SK-N-SH (cell line): ENCODE data around the gene MSL1. TPM values are rescaled to one million over a fixed set of nuclear protein-coding genes. Genes with fewer than 3 reads are reported as not detected.

ENCODE experiments used
- CTCF ChIA-PET: fragments of 300-600, 350-600 bp; formaldehyde crosslinking; extraction: SDS; loops from one replicate; lab custom pipeline; 2021; lab: Yijun Ruan, JAX
- POLR2A ChIA-PET: fragments of 350-600 bp; sonication (Branson Sonifier 250); formaldehyde crosslinking; extraction: SDS; loops from one replicate; lab custom pipeline; 2020; ENCODE audit warnings: antibody characterized with exemption, inconsistent platforms; lab: Yijun Ruan, JAX
- DNase-seq: peaks from one replicate; pipeline ENCODE4 v3.0.0; 2012
- H2AFZ ChIP-seq: fragments of 200-600 bp; sonication (generic); 2 replicates; pipeline ENCODE4 v1.8.1; 2016; ENCODE audit warnings: antibody characterized with exemption, mild to moderate bottlenecking, low read depth
- H3F3A ChIP-seq: fragments of 200-600 bp; sonication (generic); replicated peaks from 2 replicates; pipeline ENCODE3; 2016; ENCODE audit warnings: antibody characterized with exemption, mild to moderate bottlenecking; ENCODE audit not compliant: insufficient read depth
- H3K27ac ChIP-seq, 2 experiments: fragments of 200-500 bp in 1 of 2; fragments of 200-600 bp in 1 of 2; sonication (Bioruptor generic) in 1 of 2; sonication (generic), shearing (Covaris generic) in 1 of 2; 2 replicates each; pipeline versions ENCODE4 v1.5.1 to v1.6.1; 2014 to 2016; ENCODE audit warnings: low read depth in 2 of 2, inconsistent platforms in 1 of 2, low read length in 1 of 2, mild to moderate bottlenecking in 1 of 2, mixed read lengths in 1 of 2
- H3K27me3 ChIP-seq: fragments of 200-600 bp; sonication (generic), shearing (Covaris generic); 2 replicates; pipeline ENCODE4 v1.6.1; 2016; ENCODE audit warnings: mixed run types; ENCODE audit not compliant: insufficient read depth
- H3K36me3 ChIP-seq, 2 experiments: fragments of 200-500 bp in 1 of 2; fragments of 200-600 bp in 1 of 2; sonication (Bioruptor generic) in 1 of 2; sonication (generic) in 1 of 2; replicated peaks in 1 of 2; 2 replicates each; pipeline versions ENCODE3 to v1.5.1; 2014 to 2016; ENCODE audit warnings: low read length in 1 of 2, mild to moderate bottlenecking in 1 of 2; ENCODE audit not compliant: insufficient read depth in 2 of 2, control insufficient read depth in 1 of 2
- H3K4me1 ChIP-seq, 2 experiments: fragments of 200-500 bp in 1 of 2; fragments of 200-600 bp in 1 of 2; sonication (Bioruptor generic) in 1 of 2; sonication (generic), shearing (Covaris generic) in 1 of 2; 2 replicates each; pipeline versions ENCODE4 v1.5.1 to v1.6.1; 2014 to 2016; ENCODE audit warnings: low read depth in 1 of 2, low read length in 1 of 2, mixed run types in 1 of 2; ENCODE audit not compliant: insufficient read depth in 2 of 2, control insufficient read depth in 1 of 2
- H3K4me2 ChIP-seq: fragments of 200-600 bp; sonication (generic), shearing (Covaris generic); 2 replicates; pipeline ENCODE4 v1.6.1; 2017; ENCODE audit warnings: mixed run types
- H3K4me3 ChIP-seq, 2 experiments: fragments of 200-500 bp in 1 of 2; fragments of 200-600 bp in 1 of 2; sonication (Bioruptor generic) in 1 of 2; sonication (generic), shearing (Covaris generic) in 1 of 2; 2 replicates each; pipeline versions ENCODE4 v1.5.1 to v1.8.1; 2014 to 2016; ENCODE audit warnings: low read depth in 2 of 2, inconsistent platforms in 1 of 2, low read length in 1 of 2, mild to moderate bottlenecking in 1 of 2, mixed read lengths in 1 of 2, moderate library complexity in 1 of 2
- H3K79me2 ChIP-seq: fragments of 200-600 bp; sonication (generic); 2 replicates; pipeline ENCODE4 v1.8.1; 2017; ENCODE audit warnings: mild to moderate bottlenecking; ENCODE audit not compliant: insufficient read depth
- H3K9ac ChIP-seq: fragments of 200-600 bp; sonication (generic); 2 replicates; pipeline ENCODE4 v1.6.1; 2017; ENCODE audit warnings: mixed run types
- H3K9me2 ChIP-seq: fragments of 200-600 bp; sonication (generic); 2 replicates; pipeline ENCODE4 v1.6.1; 2017; ENCODE audit warnings: mixed run types
- H3K9me3 ChIP-seq: fragments of 200-600 bp; sonication (generic); 2 replicates; pipeline ENCODE4 v1.6.1; 2017; ENCODE audit warnings: mixed run types, mild to moderate bottlenecking, moderate library complexity
- H4K20me1 ChIP-seq: fragments of 200-600 bp; sonication (generic); 2 replicates; pipeline ENCODE4 v1.6.1; 2017; ENCODE audit warnings: mild to moderate bottlenecking, mixed run types; ENCODE audit not compliant: insufficient read depth
- CHD2 ChIP-seq: fragments of 150-350 bp; IDR thresholded peaks from 2 replicates; pipeline ENCODE4 v1.6.1; 2018; ENCODE audit warnings: low read length; ENCODE audit not compliant: partially characterized antibody
- CTCF ChIP-seq: fragments of 200-600 bp; sonication (generic); IDR thresholded peaks from 2 replicates; pipeline ENCODE4 v1.6.1; 2017; ENCODE audit warnings: antibody characterized with exemption, mild to moderate bottlenecking, moderate library complexity
- FOSL2 ChIP-seq: IDR thresholded peaks from 2 replicates; pipeline ENCODE4 v1.4.0; 2012; ENCODE audit warnings: low read depth, mild to moderate bottlenecking, moderate library complexity, borderline replicate concordance
- FOXJ3 ChIP-seq: sonication (generic); formaldehyde crosslinking; IDR thresholded peaks from 2 replicates; pipeline ENCODE4 v1.5.1; 2020; ENCODE audit warnings: mild to moderate bottlenecking, missing genetic modification reagents
- FOXM1 ChIP-seq: IDR thresholded peaks from 2 replicates; pipeline ENCODE4 v1.4.0; 2012; ENCODE audit warnings: low read depth, mild to moderate bottlenecking
- GATA2 ChIP-seq: sonication (generic); formaldehyde crosslinking; IDR thresholded peaks from 2 replicates; pipeline ENCODE4 v1.5.0; 2020; ENCODE audit warnings: mild to moderate bottlenecking, missing genetic modification reagents
- MEF2A ChIP-seq: IDR thresholded peaks from 2 replicates; pipeline ENCODE4 v1.4.0; 2012; ENCODE audit warnings: low read depth, borderline replicate concordance
- NRF1 ChIP-seq: IDR thresholded peaks from 2 replicates; pipeline ENCODE4 v1.6.1; 2012; ENCODE audit warnings: low read depth, mild to moderate bottlenecking, low read length
- PBX3 ChIP-seq: IDR thresholded peaks from 2 replicates; pipeline ENCODE4; 2012
- POLR2AphosphoS5 ChIP-seq: IDR thresholded peaks from 2 replicates; pipeline ENCODE4 v1.6.1; 2012; ENCODE audit warnings: low read depth, low read length
- RAD21 ChIP-seq: IDR thresholded peaks from 2 replicates; pipeline ENCODE4 v1.6.1; 2012; ENCODE audit warnings: mild to moderate bottlenecking, low read length
- RCOR1 ChIP-seq: fragments of 150-350 bp; IDR thresholded peaks from 2 replicates; pipeline ENCODE4 v1.6.1; 2017; ENCODE audit warnings: antibody characterized with exemption, low read length
- RXRA ChIP-seq: IDR thresholded peaks from 2 replicates; pipeline ENCODE4 v1.4.0; 2012; ENCODE audit warnings: low read depth, mild to moderate bottlenecking, borderline replicate concordance
- SMC3 ChIP-seq: IDR thresholded peaks from 2 replicates; pipeline ENCODE4 v1.6.1; 2012; ENCODE audit warnings: low read depth, low read length, improper control_type of control experiment
- TAF1 ChIP-seq: IDR thresholded peaks from 2 replicates; pipeline ENCODE4 v1.6.1; 2012; ENCODE audit warnings: low read depth, mild to moderate bottlenecking, low read length, moderate library complexity, borderline replicate concordance
- TEAD4 ChIP-seq: IDR thresholded peaks from 2 replicates; pipeline ENCODE4 v1.4.0; 2012; ENCODE audit warnings: mild to moderate bottlenecking, borderline replicate concordance; ENCODE audit not compliant: insufficient read depth
- USF1 ChIP-seq: IDR thresholded peaks from 2 replicates; pipeline ENCODE4 v1.4.0; 2012; ENCODE audit warnings: low read depth, borderline replicate concordance
- YY1 ChIP-seq: IDR thresholded peaks from 2 replicates; pipeline ENCODE4 v1.4.0; 2012; ENCODE audit warnings: low read depth, mild to moderate bottlenecking
- ZBTB33 ChIP-seq: IDR thresholded peaks from 2 replicates; pipeline ENCODE4 v1.4.0; 2012; ENCODE audit warnings: low read depth, borderline replicate concordance
- WGBS: methylation state at CpG from one replicate; pipeline ENCODE4 v1.1.6; 2017; ENCODE audit warnings: low lambda C conversion rate; 5-methylcytosine and 5-hydroxymethylcytosine counted together
- polyA plus RNA-seq, 3 experiments: library from polyadenylated mRNA; depleted of rRNA; stranded (reverse); fragments of >200 nt; gene quantifications; 2 replicates each; pipeline ENCODE4 v1.2.3, GENCODE V29; 2012

The MSL1 gene
- polyA plus RNA-seq, 1 of the 3 experiments (the other 2 are of a cell fraction): 30.2 TPM

GRCh38 chr17:40175928-40176753 is 54.4 kb downstream of the MSL1 start:
- Histone ChIP-seq H4K20me1 (no peaks in the 10 kb centered on the region), H3K9ac (no peak overlapping the region), H3K79me2 (no peaks in the 10 kb centered on the region), H3K4me3 (no peak overlapping the region), H3K36me3 (peaks cover 13 to 29% of the 10 kb centered on the region in 2 experiments), H3K9me3 (no peaks in the 10 kb centered on the region), H3K9me2 (no peaks in the 10 kb centered on the region), H3K4me2 (no peak overlapping the region), H3K4me1 (peaks cover 6 to 29% of the 10 kb centered on the region in 2 experiments; a peak in 1 of 4 replicates), H2AFZ (no peak overlapping the region), H3F3A (peaks cover 20% of the 10 kb centered on the region), H3K27ac (no peak overlapping the region), H3K27me3 (no peaks in the 10 kb centered on the region)
- WGBS: 93% methylated on average over 5 of the region's 7 CpGs
- TF ChIP-seq YY1 (no peak), ZBTB33 (no peak), USF1 (no peak), PBX3 (no peak), SMC3 (no peak), FOXJ3 (CRISPR knock-in tag) (no peak), FOXM1 (no peak), MEF2A (no peak), CHD2 (no peak), POLR2AphosphoS5 (no peak), RCOR1 (no peak), RXRA (no peak), FOSL2 (no peak), CTCF (no peak), RAD21 (no peak), TAF1 (no peak), TEAD4 (no peak), NRF1 (no peak), GATA2 (CRISPR knock-in tag) (no peak)
- ChIA-PET CTCF (interaction anchor here (0.6 to 10.6 kb wide), 9 partner anchors 8 to 384 kb away, joined by 3 to 94 read pairs (median 4); partner anchors contain the start of gene CASC3), POLR2A (interaction anchor here (0.6 kb wide), 1 partner anchor 20 kb away, joined by 3 read pairs; no protein-coding TSS in a partner anchor)
- no peak for DNase-seq
